Fibroblast of villous mesenchyme (primary cell): Measurements from ENCODE around the gene DAGLA. TPM values are rescaled to one million over a fixed set of nuclear protein-coding genes. Genes with fewer than 3 reads are reported as not detected.
"Not testable (repeated sequence)": the region's sequence is repeated elsewhere in the genome, so short reads cannot be mapped to it uniquely, and the experiment has no call there.

Experiments used
- DNase-seq: peaks from one replicate; pipeline ENCODE4 v3.0.0-alpha.2; 2010; ENCODE audit warnings: low read depth
- H3K4me3 ChIP-seq: 2 replicates; pipeline ENCODE4 v1.5.1; 2011; ENCODE audit warnings: low read depth, mild to moderate bottlenecking, low read length
- total RNA-seq: library from RNA; depleted of rRNA; stranded (reverse); fragments of >200 nt; gene quantifications from 2 replicates; pipeline ENCODE4 v1.2.3, GENCODE V29; 2012
- TF ChIP-seq, protein P1 (sequence below): IDR thresholded peaks from 2 replicates; pipeline ENCODE4 v1.5.1; 2012; ENCODE audit warnings: low read depth, mild to moderate bottlenecking, low read length; ENCODE audit not compliant: insufficient read depth

The DAGLA gene
- total RNA-seq, 1 donor: 2.2 TPM

GRCh38 chr11:61654397-61654829, 25.8 kb upstream of the DAGLA start:
- no peak overlapping the region for H3K4me3 ChIP-seq
- DNase-seq: no peak
- TF ChIP-seq, protein P1, sequence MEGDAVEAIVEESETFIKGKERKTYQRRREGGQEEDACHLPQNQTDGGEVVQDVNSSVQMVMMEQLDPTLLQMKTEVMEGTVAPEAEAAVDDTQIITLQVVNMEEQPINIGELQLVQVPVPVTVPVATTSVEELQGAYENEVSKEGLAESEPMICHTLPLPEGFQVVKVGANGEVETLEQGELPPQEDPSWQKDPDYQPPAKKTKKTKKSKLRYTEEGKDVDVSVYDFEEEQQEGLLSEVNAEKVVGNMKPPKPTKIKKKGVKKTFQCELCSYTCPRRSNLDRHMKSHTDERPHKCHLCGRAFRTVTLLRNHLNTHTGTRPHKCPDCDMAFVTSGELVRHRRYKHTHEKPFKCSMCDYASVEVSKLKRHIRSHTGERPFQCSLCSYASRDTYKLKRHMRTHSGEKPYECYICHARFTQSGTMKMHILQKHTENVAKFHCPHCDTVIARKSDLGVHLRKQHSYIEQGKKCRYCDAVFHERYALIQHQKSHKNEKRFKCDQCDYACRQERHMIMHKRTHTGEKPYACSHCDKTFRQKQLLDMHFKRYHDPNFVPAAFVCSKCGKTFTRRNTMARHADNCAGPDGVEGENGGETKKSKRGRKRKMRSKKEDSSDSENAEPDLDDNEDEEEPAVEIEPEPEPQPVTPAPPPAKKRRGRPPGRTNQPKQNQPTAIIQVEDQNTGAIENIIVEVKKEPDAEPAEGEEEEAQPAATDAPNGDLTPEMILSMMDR: no peak

GRCh38 chr11:61655266-61656159, 24.7 kb upstream of the DAGLA start:
- not testable (repeated sequence) for DNase-seq, H3K4me3 ChIP-seq

DNA sequence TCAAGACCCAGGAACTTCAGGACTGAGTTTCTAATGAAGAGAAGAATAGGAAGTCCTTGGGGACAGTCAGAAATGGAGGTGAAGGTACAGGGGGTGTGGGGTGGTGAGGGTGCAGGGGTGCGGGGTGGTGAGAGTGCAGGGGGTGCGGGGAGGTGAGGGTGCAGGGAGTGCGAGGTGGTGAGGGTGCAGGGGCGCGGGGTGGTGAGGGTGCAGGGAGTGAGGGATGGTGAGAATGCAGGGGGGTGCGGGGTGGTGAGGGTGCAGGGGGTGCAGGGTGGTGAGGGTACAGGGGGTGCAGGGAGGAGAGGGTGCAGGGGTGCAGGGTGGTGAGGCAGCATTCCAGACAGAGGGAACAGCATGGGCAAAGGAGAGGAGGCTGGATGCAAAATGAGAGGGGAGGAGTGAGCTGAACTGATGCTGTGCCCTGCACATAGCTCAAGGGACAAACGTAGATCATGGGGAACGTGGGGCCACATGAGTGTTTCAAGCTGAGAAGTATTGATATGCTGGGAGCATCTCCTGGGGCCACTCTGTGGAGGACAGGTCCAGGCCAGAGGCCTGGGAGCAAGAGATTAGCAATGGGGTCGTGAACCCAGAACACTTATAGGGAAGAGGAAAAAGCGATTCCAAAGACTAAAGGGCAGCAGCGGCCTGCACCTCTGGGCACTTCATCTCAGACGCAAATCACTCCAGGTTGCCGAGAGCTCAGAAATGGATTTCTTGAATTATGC, 23.7 kb upstream of the DAGLA start:
- no peak for DNase-seq
- H3K4me3 ChIP-seq: no peak overlapping the region
- TF ChIP-seq, protein P1: no peak

DNA sequence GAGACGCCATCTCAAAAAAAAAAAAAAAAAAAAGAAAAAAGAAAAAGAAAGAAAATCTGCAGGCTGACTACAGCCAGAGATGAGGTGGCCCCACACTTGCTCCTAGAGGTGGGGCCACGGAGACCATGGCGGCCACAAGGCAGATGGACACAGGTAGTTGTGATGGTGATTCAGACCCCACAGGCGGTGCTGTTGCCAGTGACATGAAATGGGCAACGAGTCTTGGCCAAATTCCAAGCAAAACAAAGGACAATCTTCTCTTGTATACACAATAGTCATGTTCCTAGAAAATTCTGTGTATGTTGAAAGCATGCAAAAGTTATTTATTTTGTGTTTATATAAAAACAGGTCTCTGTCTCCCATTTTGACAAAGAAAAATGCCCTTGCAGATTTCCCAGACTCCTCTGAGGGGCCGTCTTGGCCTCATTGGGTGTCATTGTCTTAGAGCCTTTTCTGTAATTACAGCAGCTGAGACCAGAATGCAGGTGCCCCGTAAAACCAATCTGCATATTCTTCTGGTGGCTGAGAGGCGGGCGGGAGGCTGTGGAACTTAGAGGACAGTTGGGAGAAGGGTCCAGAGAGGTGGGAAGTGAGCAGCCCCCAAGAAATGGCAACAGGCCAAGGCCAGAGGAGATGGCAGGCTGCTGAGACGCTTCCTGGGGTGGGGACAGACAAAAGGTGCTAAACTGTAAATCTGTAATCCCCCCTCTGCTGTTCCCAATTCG, 22.5 kb upstream of the DAGLA start:
- no peak for DNase-seq
- H3K4me3 ChIP-seq: no peak overlapping the region
- TF ChIP-seq, protein P1: no peak

DNA sequence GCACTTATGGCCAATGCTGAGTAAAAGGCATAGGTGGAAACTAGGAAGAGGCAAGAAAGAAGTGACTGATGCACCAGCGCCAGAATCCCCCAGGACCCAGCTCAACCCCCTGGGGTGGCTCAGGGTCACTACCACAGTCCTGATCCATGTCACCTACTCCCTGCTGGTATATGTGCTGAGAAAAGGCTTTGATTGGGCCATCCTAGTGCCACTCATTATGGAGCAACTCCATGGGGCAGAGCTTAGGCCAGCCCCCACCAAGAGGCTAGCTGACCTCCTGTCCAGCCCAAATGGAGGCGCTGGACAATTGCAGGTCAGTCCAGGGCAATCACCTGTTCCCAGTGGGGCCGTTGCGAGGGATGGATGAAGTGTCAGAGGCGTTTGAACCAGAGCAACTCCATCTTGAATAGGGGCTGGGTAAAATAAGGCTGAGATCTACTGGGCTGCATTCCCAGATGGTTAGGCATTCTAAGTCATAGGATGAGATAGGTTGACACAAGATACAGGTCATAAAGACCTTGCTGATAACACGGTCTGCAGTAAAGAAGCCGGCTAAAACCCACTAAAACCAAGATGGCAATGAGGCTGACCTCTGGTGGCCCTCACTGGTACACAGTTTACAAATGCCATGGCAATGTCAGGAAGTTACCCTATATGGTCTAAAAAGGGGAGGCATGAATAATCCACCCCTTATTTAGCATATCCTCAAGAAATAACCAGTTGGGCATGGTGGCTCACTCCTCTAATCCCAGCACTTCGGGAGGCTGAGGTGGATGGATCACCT, 20.6 kb upstream of the DAGLA start:
- DNase-seq: no peak
- no peak overlapping the region for H3K4me3 ChIP-seq
- TF ChIP-seq, protein P1: no peak

- TF ChIP-seq, protein P1: peak; percentile 15
- not testable (repeated sequence) for H3K4me3 ChIP-seq, DNase-seq
Observed at GRCh38 chr11:61660997-61661396, 19.2 kb upstream of the DAGLA start.
